ENCODE measurements around the gene SAP30BP. TPM values are rescaled to one million over a fixed set of nuclear protein-coding genes. Genes with fewer than 3 reads are reported as not detected.

The SAP30BP gene
- total RNA-seq, 1 donor from 2014 or later: 59.9 TPM

- no peak for TF ChIP-seq CTCF (IDR thresholded peaks at IDR 0.05)
- Mint-ChIP-seq H3K36me3 (ENCODE audit: low read depth) (no peaks in the 10 kb centered on the region), H3K9me3 (ENCODE audit: low read depth) (no peaks in the 10 kb centered on the region), H3K4me1 (ENCODE audit: low read depth) (peaks cover 18% of the 10 kb centered on the region), H3K4me3 (ENCODE audit: unreplicated experiment) (no peak overlapping the region), H3K27ac (ENCODE audit: unreplicated experiment) (no peak overlapping the region), H3K27me3 (ENCODE audit: low read depth) (no peaks in the 10 kb centered on the region)
- DNase-seq (ENCODE audit: low spot score): no peak
These were observed 35.8 kb upstream of the SAP30BP start for GRCh38 chr17:75631353-75631752.

GRCh38 chr17:75632428-75632827, 34.7 kb upstream of the SAP30BP start:
- H3K4me3 Mint-ChIP-seq (ENCODE audit: unreplicated experiment): no peak overlapping the region
- no peak overlapping the region for H3K27ac Mint-ChIP-seq (ENCODE audit: unreplicated experiment)
- H3K27me3 Mint-ChIP-seq (ENCODE audit: low read depth): no peaks in the 10 kb centered on the region
- H3K36me3 Mint-ChIP-seq (ENCODE audit: low read depth): no peaks in the 10 kb centered on the region
- DNase-seq (ENCODE audit: low spot score): no peak
- no peaks in the 10 kb centered on the region for H3K9me3 Mint-ChIP-seq (ENCODE audit: low read depth)
- TF ChIP-seq CTCF (IDR thresholded peaks at IDR 0.05): no peak
- H3K4me1 Mint-ChIP-seq (ENCODE audit: low read depth): peaks cover 18% of the 10 kb centered on the region

GRCh38 chr17:75632863-75633485, 34.2 kb upstream of the SAP30BP start, which contains the start of gene SMIM5:
Gene SMIM5 (plus strand): TSS chr17:75633434. CDS start chr17:75640202, 6,768 bp downstream.
- no peak for DNase-seq (ENCODE audit: low spot score)
- Mint-ChIP-seq H3K4me3 (ENCODE audit: unreplicated experiment) (no peak within 1 kb of the TSS), H3K4me1 (ENCODE audit: low read depth) (peaks cover 18% of the 10 kb centered on the region), H3K9me3 (ENCODE audit: low read depth) (no peaks in the 10 kb centered on the region), H3K36me3 (ENCODE audit: low read depth) (no peaks in the 10 kb centered on the region), H3K27me3 (ENCODE audit: low read depth) (no peaks in the 10 kb centered on the region), H3K27ac (ENCODE audit: unreplicated experiment) (peak within 1 kb of the TSS; percentile 85)
- TF ChIP-seq CTCF (IDR thresholded peaks at IDR 0.05): peak; percentile 92

GRCh38 chr17:75633486-75634375, 33.4 kb upstream of the SAP30BP start:
- Mint-ChIP-seq H3K9me3 (ENCODE audit: low read depth) (no peaks in the 10 kb centered on the region), H3K4me3 (ENCODE audit: unreplicated experiment) (no peak overlapping the region), H3K36me3 (ENCODE audit: low read depth) (no peaks in the 10 kb centered on the region), H3K27ac (ENCODE audit: unreplicated experiment) (peak overlapping the region; percentile 85), H3K4me1 (ENCODE audit: low read depth) (peaks cover 18% of the 10 kb centered on the region), H3K27me3 (ENCODE audit: low read depth) (no peaks in the 10 kb centered on the region)
- DNase-seq (ENCODE audit: low spot score): no peak
- TF ChIP-seq CTCF (IDR thresholded peaks at IDR 0.05): peak; percentile 83

- Mint-ChIP-seq H3K4me1 (ENCODE audit: low read depth) (peaks cover 18% of the 10 kb centered on the region), H3K4me3 (ENCODE audit: unreplicated experiment) (no peak overlapping the region), H3K27ac (ENCODE audit: unreplicated experiment) (no peak overlapping the region), H3K9me3 (ENCODE audit: low read depth) (no peaks in the 10 kb centered on the region), H3K27me3 (ENCODE audit: low read depth) (no peaks in the 10 kb centered on the region), H3K36me3 (ENCODE audit: low read depth) (no peaks in the 10 kb centered on the region)
- no peak for DNase-seq (ENCODE audit: low spot score)
- no peak for TF ChIP-seq CTCF (IDR thresholded peaks at IDR 0.05)
These were observed 32.8 kb upstream of the SAP30BP start for GRCh38 chr17:75634376-75634740.
